ENCODE measurements around the gene PCCA.

GRCh38 chr13:100088273-100088643, 635 bp upstream of the PCCA start:
- no peak for TF ChIP-seq CTCF (IDR thresholded peaks at IDR 0.05; ENCODE audit: insufficient read depth, low read length, poor library complexity, severe bottlenecking)
- no peak for TF ChIP-seq EZH2phosphoT487 (conservative IDR thresholded peaks at IDR 0.05; ENCODE audit: low read length)
